ENCODE data around the gene EIF1B. TPM values are rescaled to one million over a fixed set of nuclear protein-coding genes. Genes with fewer than 3 reads are reported as not detected.

The EIF1B gene
- total RNA-seq, 4 donors from 2014 or later, result 17.1 to 33.2 (median 23.9) TPM

GRCh38 chr3:40323946-40324345, 14.4 kb downstream of the EIF1B start:
- intact Hi-C loops (cut with DNase I; ENCODE audit: low total_unique reads), result loop anchor here (10.0 kb wide), 2 partner anchors 131 to 261 kb away; partner anchors contain the start of gene RPL14
- no peak for TF ChIP-seq CTCF (IDR thresholded peaks at IDR 0.05)
- TF ChIP-seq POLR2A (IDR thresholded peaks at IDR 0.05), result no peak
- WGBS, 2 donors, result 70 to 74% methylated on average over 5 of the region's 5 CpGs

GRCh38 chr3:40324621-40325020, 15.1 kb downstream of the EIF1B start:
- intact Hi-C loops (cut with DNase I; ENCODE audit: low total_unique reads), result loop anchor here (5.0 to 10.0 kb wide), 3 partner anchors 130 to 1553 kb away; partner anchors contain the start of gene RPL14
- no peak overlapping the region for H3K4me3 ChIP-seq (ENCODE audit: low read depth, poor library complexity, severe bottlenecking)
- no peak for TF ChIP-seq CTCF (IDR thresholded peaks at IDR 0.05)
- no peak for TF ChIP-seq POLR2A (IDR thresholded peaks at IDR 0.05)
- no peak for DNase-seq (ENCODE audit: low spot score in 2 of 2)
- 71 to 78% methylated on average over 4 of the region's 4 CpGs for WGBS, 2 donors

More at GRCh38 chr3:40323946-40324345, 14.4 kb downstream of the EIF1B start:
- H3K4me3 ChIP-seq (ENCODE audit: low read depth, poor library complexity, severe bottlenecking), result no peak overlapping the region
- no peak for DNase-seq (ENCODE audit: low spot score in 2 of 2)

DNA sequence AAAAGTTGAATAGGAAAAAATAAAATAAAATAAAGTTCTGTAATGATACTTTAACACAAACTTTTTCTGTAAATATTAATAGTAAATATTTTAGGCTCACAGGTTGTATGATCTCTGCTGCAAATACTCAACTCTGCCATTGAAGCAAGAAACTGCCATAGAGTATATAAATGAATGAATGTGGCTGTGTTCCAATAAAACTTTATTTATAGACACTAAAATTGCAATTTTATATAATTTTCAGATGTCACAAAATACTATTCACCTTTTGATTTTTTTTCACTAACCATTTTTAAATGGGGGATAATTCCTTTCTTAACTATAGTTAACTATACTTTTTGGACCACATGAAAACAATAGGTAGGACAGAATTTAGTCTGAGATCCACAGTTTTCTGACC, 16.0 kb downstream of the EIF1B start:
- no peak for DNase-seq (ENCODE audit: low spot score in 2 of 2)
- intact Hi-C loops (cut with DNase I; ENCODE audit: low total_unique reads), result loop anchor here (5.0 to 10.0 kb wide), 3 partner anchors 129 to 1552 kb away; partner anchors contain the start of gene RPL14
- no peak overlapping the region for H3K4me3 ChIP-seq (ENCODE audit: low read depth, poor library complexity, severe bottlenecking)
- TF ChIP-seq POLR2A (IDR thresholded peaks at IDR 0.05), result no peak

DNA sequence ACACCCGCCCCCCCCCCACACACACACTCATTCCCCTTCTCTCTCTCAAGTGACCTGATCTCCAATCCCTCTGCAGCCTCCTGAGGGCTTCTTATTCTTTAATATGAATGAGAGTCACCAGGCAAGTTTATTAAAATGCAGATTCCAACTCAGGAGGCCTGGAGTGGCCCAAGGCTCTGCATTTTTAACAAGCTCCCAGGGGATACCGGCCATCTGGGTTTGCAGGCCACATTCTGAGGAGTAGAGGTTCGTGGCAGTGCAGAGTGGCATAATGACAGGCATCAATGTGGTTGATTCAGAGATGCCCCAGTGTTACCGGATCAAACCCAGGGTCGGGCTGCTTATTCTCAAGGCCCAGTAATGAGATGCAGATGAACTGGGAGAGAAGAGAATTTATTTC, 18.9 kb downstream of the EIF1B start:
- WGBS, 2 donors, result 79 to 84% methylated on average over 5 of the region's 5 CpGs
- intact Hi-C loops (cut with DNase I; ENCODE audit: low total_unique reads), result loop anchor here (5.0 to 10.0 kb wide), 3 partner anchors 126 to 1549 kb away; partner anchors contain the start of gene RPL14
- no peak for TF ChIP-seq POLR2A (IDR thresholded peaks at IDR 0.05)
- TF ChIP-seq CTCF (IDR thresholded peaks at IDR 0.05), result no peak
- no peak for DNase-seq (ENCODE audit: low spot score in 2 of 2)
- H3K4me3 ChIP-seq (ENCODE audit: low read depth, poor library complexity, severe bottlenecking), result no peak overlapping the region

DNA sequence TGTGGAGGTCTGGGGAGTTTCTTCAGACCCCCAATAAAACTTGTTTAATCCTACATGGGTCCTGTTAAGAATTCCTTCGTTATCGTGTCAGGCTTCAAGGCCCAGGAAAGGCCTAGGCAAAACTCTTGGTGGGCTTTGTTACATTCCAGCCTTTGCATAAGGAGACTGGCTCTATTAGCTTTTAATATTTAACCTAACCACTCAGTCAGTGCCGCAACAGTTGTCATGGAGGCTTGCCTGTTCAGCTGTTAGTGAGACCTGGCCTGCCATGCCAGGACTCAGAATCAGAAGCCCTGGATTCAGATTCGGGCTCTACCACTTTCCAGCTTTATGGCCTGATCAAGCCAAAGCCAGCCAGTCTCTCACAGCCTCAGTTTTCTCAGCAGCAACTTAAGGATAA, 19.6 kb downstream of the EIF1B start:
- no peak for DNase-seq (ENCODE audit: low spot score in 2 of 2)
- no peak overlapping the region for H3K4me3 ChIP-seq (ENCODE audit: low read depth, poor library complexity, severe bottlenecking)
- WGBS, 2 donors, result 89 to 94% methylated on average over 4 of the region's 4 CpGs
- intact Hi-C loops (cut with DNase I; ENCODE audit: low total_unique reads), result loop anchor here (5.0 to 10.0 kb wide), 3 partner anchors 126 to 1548 kb away; partner anchors contain the start of gene RPL14
- TF ChIP-seq POLR2A (IDR thresholded peaks at IDR 0.05) (no peak), CTCF (IDR thresholded peaks at IDR 0.05) (no peak)

GRCh38 chr3:40332684-40333083, 23.2 kb downstream of the EIF1B start:
- DNase-seq (ENCODE audit: low spot score in 2 of 2), result no peak
- WGBS, 2 donors, result 88 to 91% methylated on average over 10 of the region's 10 CpGs
- H3K4me3 ChIP-seq (ENCODE audit: low read depth, poor library complexity, severe bottlenecking), result no peak overlapping the region
- intact Hi-C loops (cut with DNase I; ENCODE audit: low total_unique reads), result no loop called here
- TF ChIP-seq CTCF (IDR thresholded peaks at IDR 0.05) (no peak), POLR2A (IDR thresholded peaks at IDR 0.05) (no peak)
